Vagina (tissue), 2 donors: ENCODE measurements around the gene BMERB1. TPM values are rescaled to one million over a fixed set of nuclear protein-coding genes. Genes with fewer than 3 reads are reported as not detected.

Experiments used
- DNase-seq, 2 donors: peaks; one replicate each; pipeline ENCODE4 v3.0.0-alpha.2; 2017; ENCODE audit errors: extremely low spot score in 2 of 2
- H3K27ac ChIP-seq: fragments of 200-600 bp; sonication (generic); one replicate; pipeline ENCODE4 v1.5.1; 2019
- H3K27me3 ChIP-seq: fragments of 200-600 bp; sonication (generic); one replicate; pipeline ENCODE4 v1.5.1; 2019
- H3K36me3 ChIP-seq, 2 donors: fragments of 200-600 bp; sonication (generic); one replicate each; pipeline ENCODE4 v1.5.1; 2017 to 2019
- H3K4me1 ChIP-seq: fragments of 200-600 bp; sonication (generic); one replicate; pipeline ENCODE4 v1.5.1; 2019
- H3K4me3 ChIP-seq, 2 donors: fragments of 200-600 bp; sonication (generic); 1 replicate in 1 of 2; 2 replicates in 1 of 2; pipeline ENCODE4 v1.5.1; 2016 to 2019
- H3K9me3 ChIP-seq: fragments of 200-600 bp; sonication (generic); one replicate; pipeline ENCODE4 v1.5.1; 2019
- CTCF ChIP-seq, 3 experiments: fragments of 450-650 bp in 2 of 3; fragments of 200-600 bp in 1 of 3; sonication (generic) in 1 of 3; IDR thresholded peaks; one replicate each; pipeline ENCODE4 v1.5.1; 2017 to 2019; ENCODE audit warnings: antibody characterized with exemption in 3 of 3, mild to moderate bottlenecking in 2 of 3, moderate library complexity in 2 of 3
- POLR2A ChIP-seq, 2 donors: fragments of 450-650 bp; IDR thresholded peaks; one replicate each; pipeline ENCODE4 v1.6.1; 2017; ENCODE audit warnings: antibody characterized with exemption in 2 of 2, mild to moderate bottlenecking in 2 of 2, moderate library complexity in 2 of 2
- POLR2AphosphoS5 ChIP-seq, 2 donors: sonication (generic); formaldehyde crosslinking; IDR thresholded peaks; one replicate each; pipeline ENCODE4 v1.9.0; 2017; ENCODE audit warnings: antibody characterized with exemption in 2 of 2, mild to moderate bottlenecking in 2 of 2, low read depth in 1 of 2; ENCODE audit not compliant: insufficient read depth in 1 of 2
- intact Hi-C: fragments of 100-400 bp; cut with DNase I; formaldehyde crosslinking; loops from one replicate; pipeline ENCODE4 v1.15.1; 2023
- total RNA-seq: library from RNA; depleted of rRNA; stranded (reverse); fragments of >200 nt; gene quantifications from one replicate; pipeline ENCODE4 v1.2.3, GENCODE V29; 2016

The BMERB1 gene
- total RNA-seq, 1 donor from 2014 or later, result 46.9 TPM

- Histone ChIP-seq H3K36me3 (peaks cover 0 to 87% of the 10 kb centered on the region in 2 donors), H3K27ac (no peak overlapping the region)
- TF ChIP-seq POLR2AphosphoS5 (IDR thresholded peaks at IDR 0.05; ENCODE audit: insufficient read depth in 1 of 2, low read depth in 1 of 2) (no peak), POLR2A (IDR thresholded peaks at IDR 0.05) (no peak), CTCF (IDR thresholded peaks at IDR 0.05) (no peak)
Measured at GRCh38 chr16:15598648-15599190, 164.3 kb downstream of the BMERB1 start.

GRCh38 chr16:15599303-15600070 is 165.1 kb downstream of the BMERB1 start:
- Histone ChIP-seq H3K9me3 (no peaks in the 10 kb centered on the region), H3K4me3 (no peak overlapping the region), H3K36me3 (peaks cover 0 to 90% of the 10 kb centered on the region in 2 donors), H3K27ac (no peak overlapping the region), H3K4me1 (no peaks in the 10 kb centered on the region), H3K27me3 (no peaks in the 10 kb centered on the region)
- no peak for DNase-seq
- no peak for TF ChIP-seq POLR2AphosphoS5 (IDR thresholded peaks at IDR 0.05; ENCODE audit: insufficient read depth in 1 of 2, low read depth in 1 of 2)
- no peak for TF ChIP-seq POLR2A (IDR thresholded peaks at IDR 0.05)
- TF ChIP-seq CTCF (IDR thresholded peaks at IDR 0.05), result no peak
- intact Hi-C loops, result loop anchor here (10.0 kb wide), 1 partner anchor 105 kb away; no protein-coding TSS in a partner anchor

More at GRCh38 chr16:15598648-15599190, 164.3 kb downstream of the BMERB1 start:
- intact Hi-C loops, result loop anchor here (10.0 kb wide), 1 partner anchor 104 kb away; no protein-coding TSS in a partner anchor
- Histone ChIP-seq H3K27me3 (no peaks in the 10 kb centered on the region), H3K9me3 (no peaks in the 10 kb centered on the region), H3K4me1 (no peaks in the 10 kb centered on the region), H3K4me3 (no peak overlapping the region)
- DNase-seq, result no peak

- Histone ChIP-seq H3K27ac (no peak overlapping the region), H3K4me3 (no peak overlapping the region), H3K4me1 (no peaks in the 10 kb centered on the region), H3K27me3 (no peaks in the 10 kb centered on the region), H3K9me3 (no peaks in the 10 kb centered on the region), H3K36me3 (peaks cover 0 to 80% of the 10 kb centered on the region in 2 donors)
- no peak for TF ChIP-seq POLR2AphosphoS5 (IDR thresholded peaks at IDR 0.05; ENCODE audit: insufficient read depth in 1 of 2, low read depth in 1 of 2)
- no peak for TF ChIP-seq POLR2A (IDR thresholded peaks at IDR 0.05)
- TF ChIP-seq CTCF (IDR thresholded peaks at IDR 0.05), result no peak
- intact Hi-C loops, result no loop called here
- no peak for DNase-seq
Measured at GRCh38 chr16:15601212-15601879, 167.0 kb downstream of the BMERB1 start.

GRCh38 chr16:15602285-15603044 is 168.1 kb downstream of the BMERB1 start:
- H3K27me3 ChIP-seq, result no peaks in the 10 kb centered on the region
- DNase-seq, result no peak
- TF ChIP-seq POLR2A (IDR thresholded peaks at IDR 0.05) (no peak), CTCF (IDR thresholded peaks at IDR 0.05) (no peak), POLR2AphosphoS5 (IDR thresholded peaks at IDR 0.05; ENCODE audit: insufficient read depth in 1 of 2, low read depth in 1 of 2) (no peak)
- H3K4me1 ChIP-seq, result peaks cover under 1% of the 10 kb centered on the region
- H3K9me3 ChIP-seq, result no peaks in the 10 kb centered on the region
- no peak overlapping the region for H3K4me3 ChIP-seq
- intact Hi-C loops, result no loop called here
- peaks cover 0 to 72% of the 10 kb centered on the region in 2 donors for H3K36me3 ChIP-seq
- H3K27ac ChIP-seq, result no peak overlapping the region
